ENCODE data around the gene PSG2.
"Not testable (repeated sequence)": the region's sequence is repeated elsewhere in the genome, so short reads cannot be mapped to it uniquely, and the experiment has no call there.

PSG2 gene

GRCh38 chr19:43101950-43102349, 19.4 kb upstream of the PSG2 start:
- Mint-ChIP-seq H3K27me3 (peaks cover 3% of the 10 kb centered on the region), H3K4me3 (no peak overlapping the region), H3K36me3 (ENCODE audit: low read depth) (no peaks in the 10 kb centered on the region), H3K4me1 (ENCODE audit: low read depth) (no peaks in the 10 kb centered on the region), H3K9me3 (peaks cover 20% of the 10 kb centered on the region), H3K27ac (no peak overlapping the region)
- DNase-seq, result no peak

GRCh38 chr19:43098416-43098815, 15.9 kb upstream of the PSG2 start:
- not testable (repeated sequence) for H3K9me3 Mint-ChIP-seq; H3K27ac Mint-ChIP-seq; H3K36me3 Mint-ChIP-seq (ENCODE audit: low read depth); H3K4me3 Mint-ChIP-seq; H3K4me1 Mint-ChIP-seq (ENCODE audit: low read depth); H3K27me3 Mint-ChIP-seq; DNase-seq

GRCh38 chr19:43087702-43088340, 5.3 kb upstream of the PSG2 start:
- peaks cover 56% of the 10 kb centered on the region for H3K27me3 Mint-ChIP-seq
- not testable (repeated sequence) for H3K36me3 Mint-ChIP-seq (ENCODE audit: low read depth); H3K4me1 Mint-ChIP-seq (ENCODE audit: low read depth); H3K9me3 Mint-ChIP-seq; H3K27ac Mint-ChIP-seq; H3K4me3 Mint-ChIP-seq
- peak; percentile 42 for DNase-seq

- H3K4me1 Mint-ChIP-seq (ENCODE audit: low read depth); H3K4me3 Mint-ChIP-seq; H3K9me3 Mint-ChIP-seq; DNase-seq; H3K27ac Mint-ChIP-seq; H3K36me3 Mint-ChIP-seq (ENCODE audit: low read depth): not testable (repeated sequence)
- peaks cover 42% of the 10 kb centered on the region for H3K27me3 Mint-ChIP-seq
Observed at GRCh38 chr19:43085796-43086530, 3.5 kb upstream of the PSG2 start.

GRCh38 chr19:43084196-43084832, 1.8 kb upstream of the PSG2 start:
- H3K36me3 Mint-ChIP-seq (ENCODE audit: low read depth); H3K9me3 Mint-ChIP-seq; H3K4me1 Mint-ChIP-seq (ENCODE audit: low read depth); H3K27ac Mint-ChIP-seq; H3K4me3 Mint-ChIP-seq: not testable (repeated sequence)
- DNase-seq, result peak; percentile 36
- H3K27me3 Mint-ChIP-seq, result peaks cover 38% of the 10 kb centered on the region

- H3K27ac Mint-ChIP-seq; H3K36me3 Mint-ChIP-seq (ENCODE audit: low read depth); H3K4me3 Mint-ChIP-seq; DNase-seq; H3K9me3 Mint-ChIP-seq; H3K4me1 Mint-ChIP-seq (ENCODE audit: low read depth): not testable (repeated sequence)
- peaks cover 32% of the 10 kb centered on the region for H3K27me3 Mint-ChIP-seq
Observed at GRCh38 chr19:43083721-43084120, 1.2 kb upstream of the PSG2 start.

- Mint-ChIP-seq H3K27ac (no peak overlapping the region), H3K4me3 (no peak overlapping the region), H3K4me1 (ENCODE audit: low read depth) (no peaks in the 10 kb centered on the region), H3K27me3 (peaks cover 18% of the 10 kb centered on the region), H3K9me3 (no peaks in the 10 kb centered on the region), H3K36me3 (ENCODE audit: low read depth) (no peaks in the 10 kb centered on the region)
- DNase-seq, result no peak
Observed at GRCh38 chr19:43078311-43078710, 4.2 kb downstream of the PSG2 start.

GRCh38 chr19:43077881-43078280, 4.6 kb downstream of the PSG2 start:
- not testable (repeated sequence) for H3K27ac Mint-ChIP-seq; H3K4me3 Mint-ChIP-seq; H3K9me3 Mint-ChIP-seq; DNase-seq; H3K4me1 Mint-ChIP-seq (ENCODE audit: low read depth); H3K36me3 Mint-ChIP-seq (ENCODE audit: low read depth)
- peaks cover 14% of the 10 kb centered on the region for H3K27me3 Mint-ChIP-seq

GRCh38 chr19:43062418-43062817, 20.1 kb downstream of the PSG2 start:
- H3K4me3 Mint-ChIP-seq; H3K27ac Mint-ChIP-seq; H3K36me3 Mint-ChIP-seq (ENCODE audit: low read depth); DNase-seq; H3K9me3 Mint-ChIP-seq; H3K4me1 Mint-ChIP-seq (ENCODE audit: low read depth): not testable (repeated sequence)
- peaks cover 40% of the 10 kb centered on the region for H3K27me3 Mint-ChIP-seq

- not testable (repeated sequence) for H3K36me3 Mint-ChIP-seq (ENCODE audit: low read depth); H3K27ac Mint-ChIP-seq
- peaks cover 30% of the 10 kb centered on the region for H3K27me3 Mint-ChIP-seq
Observed at GRCh38 chr19:43061326-43061725, 21.2 kb downstream of the PSG2 start.

GRCh38 chr19:43060254-43060653, 22.2 kb downstream of the PSG2 start:
- not testable (repeated sequence) for DNase-seq; H3K4me3 Mint-ChIP-seq; H3K27ac Mint-ChIP-seq; H3K36me3 Mint-ChIP-seq (ENCODE audit: low read depth); H3K4me1 Mint-ChIP-seq (ENCODE audit: low read depth)
- H3K9me3 Mint-ChIP-seq, result peaks cover 13% of the 10 kb centered on the region
- peaks cover 24% of the 10 kb centered on the region for H3K27me3 Mint-ChIP-seq

More at GRCh38 chr19:43061326-43061725, 21.2 kb downstream of the PSG2 start:
- not testable (repeated sequence) for H3K9me3 Mint-ChIP-seq; DNase-seq; H3K4me1 Mint-ChIP-seq (ENCODE audit: low read depth); H3K4me3 Mint-ChIP-seq

- H3K9me3 Mint-ChIP-seq, result peaks cover 21% of the 10 kb centered on the region
- DNase-seq; H3K4me1 Mint-ChIP-seq (ENCODE audit: low read depth); H3K36me3 Mint-ChIP-seq (ENCODE audit: low read depth); H3K27ac Mint-ChIP-seq; H3K4me3 Mint-ChIP-seq: not testable (repeated sequence)
- peaks cover 24% of the 10 kb centered on the region for H3K27me3 Mint-ChIP-seq
Observed at GRCh38 chr19:43059482-43059881, 23.0 kb downstream of the PSG2 start.

GRCh38 chr19:43058440-43058839, 24.1 kb downstream of the PSG2 start:
- not testable (repeated sequence) for H3K36me3 Mint-ChIP-seq (ENCODE audit: low read depth); DNase-seq; H3K4me1 Mint-ChIP-seq (ENCODE audit: low read depth); H3K27ac Mint-ChIP-seq; H3K4me3 Mint-ChIP-seq
- Mint-ChIP-seq H3K27me3 (peaks cover 24% of the 10 kb centered on the region), H3K9me3 (peaks cover 22% of the 10 kb centered on the region)

- not testable (repeated sequence) for H3K4me1 Mint-ChIP-seq (ENCODE audit: low read depth); H3K36me3 Mint-ChIP-seq (ENCODE audit: low read depth); H3K4me3 Mint-ChIP-seq; DNase-seq; H3K27ac Mint-ChIP-seq; H3K9me3 Mint-ChIP-seq
- peaks cover 16% of the 10 kb centered on the region for H3K27me3 Mint-ChIP-seq
Observed at GRCh38 chr19:43047966-43048365, 34.5 kb downstream of the PSG2 start.

GRCh38 chr19:43046578-43046977, 35.9 kb downstream of the PSG2 start:
- not testable (repeated sequence) for H3K36me3 Mint-ChIP-seq (ENCODE audit: low read depth); DNase-seq; H3K9me3 Mint-ChIP-seq; H3K4me3 Mint-ChIP-seq; H3K27ac Mint-ChIP-seq; H3K4me1 Mint-ChIP-seq (ENCODE audit: low read depth)
- H3K27me3 Mint-ChIP-seq, result peaks cover 16% of the 10 kb centered on the region

All from activated T-cell treated with anti-CD3 and anti-CD28 coated beads, Interleukin-2, amount 50 U/mL, for 24 hours (primary cell).